ENCODE results near the gene GGN.

The GGN gene

DNA sequence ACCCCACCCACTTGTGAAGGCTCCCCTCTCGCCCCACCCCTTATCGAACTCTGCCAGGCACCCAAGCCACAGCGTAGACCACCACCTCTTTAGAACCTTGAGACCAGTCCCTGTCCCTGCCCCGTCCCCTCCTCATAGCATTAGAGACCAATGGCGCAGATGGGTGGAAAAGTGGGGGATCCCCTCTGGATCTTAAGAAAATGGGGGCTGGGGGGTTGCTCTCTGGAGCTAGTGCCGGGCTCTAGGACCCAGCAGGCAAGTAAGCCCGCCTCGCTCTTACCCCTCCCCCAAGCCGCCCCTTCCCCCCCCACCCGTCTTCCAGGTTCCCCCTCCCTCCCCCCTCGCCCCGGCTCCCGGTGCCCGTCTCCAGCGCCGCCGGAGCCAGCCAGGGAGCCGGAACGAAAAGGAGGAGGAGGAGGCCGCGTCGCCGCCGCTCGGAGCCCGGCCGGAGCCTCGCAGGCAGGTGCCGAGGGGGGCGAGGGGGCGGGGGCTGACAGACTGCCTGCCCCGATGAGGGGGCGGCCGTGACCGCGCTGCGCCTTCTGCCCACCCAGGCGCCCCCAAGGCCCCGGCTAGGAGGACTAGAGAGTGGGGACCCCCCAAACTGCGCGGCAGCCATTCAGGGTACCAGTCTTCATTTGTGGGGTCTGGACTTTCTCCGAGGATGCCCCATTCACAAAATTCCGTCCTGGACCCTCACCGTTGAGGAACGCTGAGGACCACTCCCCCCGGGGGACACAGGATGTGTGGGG, 691 bp upstream of the GGN start, which contains the start of gene SPRED3:
SPRED3 (plus strand) TSS at position 349 of the 752 bp plus-strand sequence. CDS start 1,606 bp downstream, outside the sequence.
- Histone ChIP-seq H3K4me3 (peak within 1 kb of the TSS; percentile 54 to 73), H3K27me3 (no peaks in the 10 kb centered on the region), H3K4me1 (peaks cover 5 to 45% (median 34%) of the 10 kb centered on the region in 4 donors), H3K9me3 (no peaks in the 10 kb centered on the region), H3K36me3 (peaks cover 7 to 28% (median 9%) of the 10 kb centered on the region in 3 donors), H3K27ac (peak within 1 kb of the TSS; percentile 84 to 86)
- no peak for TF ChIP-seq CTCF (IDR thresholded peaks at IDR 0.05)
- intact Hi-C loops (cut with DNase I; ENCODE audit: low total_unique reads), result loop anchor here (2.0 to 5.0 kb wide), 2 partner anchors 14 to 141 kb away; partner anchors contain the start of gene FAM98C
- DNase-seq, result peak in 1 of 2 donors; percentile 76

DNA sequence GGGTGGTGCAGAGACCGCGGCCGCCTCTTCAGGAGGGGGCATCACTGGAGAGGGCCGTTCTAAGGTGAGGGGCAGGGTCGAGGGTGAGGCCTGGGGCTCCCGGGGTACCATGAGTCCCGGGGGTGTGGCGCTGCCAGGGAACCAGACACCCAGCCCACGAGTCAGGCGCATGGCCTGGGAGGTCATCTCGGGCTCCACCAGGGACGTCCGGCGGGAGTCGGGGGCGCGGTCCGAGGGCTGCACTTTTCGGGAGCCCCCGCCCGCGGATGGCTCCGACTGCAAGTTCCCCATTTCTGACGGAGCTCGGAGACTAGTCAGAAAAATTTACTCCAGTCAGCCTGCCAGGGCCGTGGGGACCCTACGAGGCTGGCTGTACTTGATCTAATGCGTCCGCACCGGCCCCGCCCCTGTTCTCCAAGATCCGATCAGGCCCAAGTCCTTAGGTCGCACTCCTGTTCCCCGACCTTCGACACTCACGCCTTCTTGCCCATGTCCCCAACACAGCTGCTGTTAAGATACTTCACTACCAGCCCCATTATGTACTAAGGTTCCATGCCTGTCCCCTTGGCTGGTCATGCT, 774 bp downstream of the GGN start:
- intact Hi-C loops (cut with DNase I; ENCODE audit: low total_unique reads), result loop anchor here (5.0 kb wide), 1 partner anchor 140 kb away; no protein-coding TSS in a partner anchor
- peak in 1 of 2 donors; percentile 49 for DNase-seq
- H3K4me1 ChIP-seq, result peaks cover 5 to 45% (median 34%) of the 10 kb centered on the region in 4 donors

DNA sequence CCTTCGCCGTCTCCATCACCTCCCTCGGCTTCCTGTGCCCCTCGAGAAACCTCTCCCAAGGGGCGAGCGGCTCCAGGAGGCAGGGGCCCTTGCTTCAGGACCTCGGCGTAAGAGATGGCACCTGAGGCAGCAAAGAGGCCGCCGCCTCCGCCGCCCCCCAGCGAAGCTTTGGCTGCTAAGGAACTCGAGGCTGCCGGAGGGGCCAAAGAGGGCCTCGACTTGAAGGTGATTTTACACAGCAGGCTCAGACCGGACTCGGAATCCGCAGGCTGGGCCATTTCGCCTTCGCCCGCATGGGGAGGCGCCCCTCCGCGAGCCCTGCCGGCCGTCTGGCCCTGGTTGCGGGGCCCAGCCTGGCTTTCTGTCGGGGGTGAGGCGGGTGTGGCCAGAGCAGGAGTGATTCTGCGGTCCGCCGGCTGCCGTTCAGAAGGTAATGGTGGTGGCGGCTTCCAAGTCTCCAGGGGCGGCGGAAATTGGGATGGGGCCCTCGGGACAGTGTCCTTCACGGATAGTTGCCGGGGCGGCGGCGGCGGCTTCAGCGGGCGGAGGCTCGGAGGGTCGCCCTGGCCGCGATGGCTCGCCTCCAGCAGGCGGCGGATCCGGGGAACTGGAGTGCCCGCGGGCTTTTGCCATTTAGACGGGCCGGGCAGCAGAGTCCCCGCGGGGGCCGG, 1.4 kb downstream of the GGN start:
- Histone ChIP-seq H3K4me3 (peak overlapping the region in 1 of 2 donors; percentile 73), H3K9me3 (no peaks in the 10 kb centered on the region), H3K36me3 (peaks cover 28 to 49% (median 30%) of the 10 kb centered on the region in 3 donors), H3K4me1 (peaks cover 5 to 45% (median 34%) of the 10 kb centered on the region in 4 donors), H3K27ac (no peak overlapping the region), H3K27me3 (no peaks in the 10 kb centered on the region)
- intact Hi-C loops (cut with DNase I; ENCODE audit: low total_unique reads), result loop anchor here (5.0 kb wide), 1 partner anchor 139 kb away; no protein-coding TSS in a partner anchor
- TF ChIP-seq CTCF (IDR thresholded peaks at IDR 0.05), result no peak
- DNase-seq, result no peak

More for the DNA sequence above, 774 bp downstream of the GGN start:
- H3K36me3 ChIP-seq, result peaks cover 21 to 42% (median 24%) of the 10 kb centered on the region in 3 donors
- H3K4me3 ChIP-seq, result peak overlapping the region; percentile 54 to 73
- H3K27me3 ChIP-seq, result no peaks in the 10 kb centered on the region
- TF ChIP-seq CTCF (IDR thresholded peaks at IDR 0.05), result no peak
- H3K27ac ChIP-seq, result peak overlapping the region; percentile 84 to 86
- H3K9me3 ChIP-seq, result no peaks in the 10 kb centered on the region

GRCh38 chr19:38385804-38386257, 2.0 kb downstream of the GGN start:
- intact Hi-C loops (cut with DNase I; ENCODE audit: low total_unique reads), result loop anchor here (5.0 kb wide), 1 partner anchor 139 kb away; no protein-coding TSS in a partner anchor
- no peak for TF ChIP-seq CTCF (IDR thresholded peaks at IDR 0.05)
- H3K27ac ChIP-seq, result no peak overlapping the region
- peaks cover 34 to 55% (median 36%) of the 10 kb centered on the region in 3 donors for H3K36me3 ChIP-seq
- H3K9me3 ChIP-seq, result no peaks in the 10 kb centered on the region
- no peaks in the 10 kb centered on the region for H3K27me3 ChIP-seq
- no peak for DNase-seq
- no peak overlapping the region for H3K4me3 ChIP-seq
- H3K4me1 ChIP-seq, result peaks cover 5 to 45% (median 34%) of the 10 kb centered on the region in 4 donors
